Testis (tissue), 2 donors: ENCODE data around the gene LSR.

Source experiments
- CTCF ChIP-seq, 3 experiments: fragments of 450-650 bp in 2 of 3; fragments of 200-600 bp in 1 of 3; sonication (generic) in 1 of 3; IDR thresholded peaks; one replicate each; pipeline ENCODE4 v1.5.1; 2016 to 2019; ENCODE audit warnings: antibody characterized with exemption in 3 of 3, mild to moderate bottlenecking in 2 of 3, moderate library complexity in 1 of 3
- POLR2A ChIP-seq: fragments of 450-650 bp; IDR thresholded peaks from one replicate; pipeline ENCODE4 v1.6.1; 2017; ENCODE audit warnings: antibody characterized with exemption, mild to moderate bottlenecking, moderate library complexity

GRCh38 chr19:35307931-35308330 is 59.1 kb downstream of the LSR start:
- TF ChIP-seq CTCF (IDR thresholded peaks at IDR 0.05) (no peak), POLR2A (no peak)
